ENCODE measurements around the gene ABCB6.
"Not testable (repeated sequence)": the region's sequence is repeated elsewhere in the genome, so short reads cannot be mapped to it uniquely, and the experiment has no call there.

The ABCB6 gene

DNA sequence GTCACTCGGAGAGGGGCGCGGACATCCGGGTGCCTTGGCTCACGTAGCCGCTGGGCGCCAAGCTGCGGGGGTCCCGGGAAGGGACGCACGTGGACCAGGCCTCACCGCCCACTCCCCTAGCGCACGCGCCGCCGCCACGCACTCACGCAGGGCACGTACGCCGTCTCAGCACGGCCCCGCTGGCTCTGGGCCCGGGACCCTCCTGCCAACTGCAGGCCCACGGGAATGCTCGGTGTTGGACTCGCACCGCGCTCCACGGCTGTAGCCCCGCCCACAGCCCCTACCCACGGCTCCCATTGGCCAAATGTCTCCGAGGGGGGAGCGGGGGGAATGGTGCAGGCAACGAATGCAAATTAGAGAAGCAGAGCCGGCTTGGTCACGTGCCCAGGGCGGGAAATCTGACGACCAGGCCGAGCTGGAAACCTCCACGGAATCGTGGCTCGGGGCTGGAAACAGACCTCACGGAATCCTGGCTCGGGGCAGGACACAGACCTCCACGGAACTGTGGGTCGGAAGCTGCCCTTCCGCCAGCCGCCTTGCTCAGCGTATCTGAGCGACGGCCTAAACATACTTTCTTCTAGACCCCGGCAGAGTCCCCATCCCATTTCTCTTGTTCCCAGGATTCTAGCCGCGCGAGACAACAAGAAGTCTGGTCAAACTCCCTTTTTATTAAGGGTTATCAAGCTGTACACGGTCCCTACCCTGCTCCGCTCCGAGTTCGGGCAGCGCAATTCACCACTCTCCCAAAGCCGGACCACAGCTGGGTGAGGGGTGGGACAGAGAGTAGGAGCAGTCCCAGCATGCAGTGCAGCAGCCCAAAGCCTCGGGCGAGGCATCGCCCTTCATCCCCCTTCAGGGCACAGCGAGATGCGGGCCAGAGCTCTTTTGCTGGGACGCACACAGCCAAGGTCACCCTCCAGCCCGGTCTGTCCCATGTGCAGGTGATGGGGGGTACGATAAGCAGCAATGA is at the start of gene ABCB6:
ABCB6 (minus strand) TSS at position 227 of the 970 bp plus-strand sequence. CDS start 285 bp downstream, outside the sequence.
- peak; percentile 98 for DNase-seq (ENCODE audit: low spot score)

DNA sequence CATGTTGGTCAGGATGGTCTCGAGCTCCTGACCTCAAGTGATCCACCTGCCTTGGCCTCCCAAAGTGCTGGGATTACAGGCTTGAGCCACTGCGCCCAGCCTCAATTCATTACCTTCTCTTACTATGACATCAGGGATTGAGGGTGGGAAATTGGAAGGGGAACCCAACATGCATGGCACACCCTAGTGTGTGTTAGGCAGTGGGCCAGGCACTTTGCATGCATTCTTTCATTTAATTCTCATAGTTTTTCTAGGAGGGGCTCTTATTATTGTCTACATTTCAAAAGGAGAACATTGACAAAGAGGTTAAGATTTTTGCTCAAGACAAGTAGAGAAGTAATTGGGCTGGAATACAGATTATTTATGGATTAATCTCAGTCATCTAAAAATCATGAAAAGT is 49.5 kb upstream of the ABCB6 start:
- DNase-seq (ENCODE audit: low spot score) = no peak

DNA sequence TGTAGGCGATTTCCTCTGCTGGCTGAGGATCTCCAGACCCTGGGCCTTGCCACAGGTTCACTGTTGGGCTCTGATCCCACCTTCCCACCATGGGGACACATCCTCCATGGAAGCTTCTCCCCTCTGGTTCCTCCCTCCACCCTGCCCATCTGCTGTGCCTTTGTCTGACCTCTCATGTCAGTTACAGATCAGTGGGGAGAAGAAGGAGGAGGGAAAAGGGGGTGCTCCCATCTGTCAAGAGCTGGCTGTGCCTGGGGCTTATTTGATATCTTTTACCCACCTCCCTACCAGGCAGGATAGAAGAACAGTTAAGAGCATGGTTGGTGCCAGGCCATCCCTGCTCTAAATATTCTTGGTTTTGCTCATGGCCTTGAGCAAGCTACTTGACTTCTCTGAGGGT is 48.1 kb upstream of the ABCB6 start:
- DNase-seq (ENCODE audit: low spot score) = no peak

DNA sequence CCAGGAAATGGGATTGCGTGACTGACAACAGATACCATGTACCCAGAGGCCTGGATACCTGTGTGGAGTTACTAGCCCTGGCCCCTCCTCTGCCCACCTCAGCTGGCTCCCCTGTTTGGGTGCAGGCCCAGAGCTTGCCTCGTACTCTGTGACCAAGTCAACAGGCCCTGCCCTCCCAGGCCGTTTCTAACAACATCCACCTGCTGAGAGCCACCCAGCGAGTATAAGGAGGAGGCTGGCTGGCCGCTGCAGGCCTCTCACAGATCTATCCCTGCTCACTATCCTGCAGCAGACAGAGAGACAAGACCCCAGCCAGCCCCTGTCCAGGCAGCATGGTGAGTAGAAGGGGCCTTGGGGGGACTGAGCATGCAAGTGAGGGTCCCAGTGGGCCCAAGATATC is 47.5 kb upstream of the ABCB6 start:
- DNase-seq (ENCODE audit: low spot score) = no peak

DNA sequence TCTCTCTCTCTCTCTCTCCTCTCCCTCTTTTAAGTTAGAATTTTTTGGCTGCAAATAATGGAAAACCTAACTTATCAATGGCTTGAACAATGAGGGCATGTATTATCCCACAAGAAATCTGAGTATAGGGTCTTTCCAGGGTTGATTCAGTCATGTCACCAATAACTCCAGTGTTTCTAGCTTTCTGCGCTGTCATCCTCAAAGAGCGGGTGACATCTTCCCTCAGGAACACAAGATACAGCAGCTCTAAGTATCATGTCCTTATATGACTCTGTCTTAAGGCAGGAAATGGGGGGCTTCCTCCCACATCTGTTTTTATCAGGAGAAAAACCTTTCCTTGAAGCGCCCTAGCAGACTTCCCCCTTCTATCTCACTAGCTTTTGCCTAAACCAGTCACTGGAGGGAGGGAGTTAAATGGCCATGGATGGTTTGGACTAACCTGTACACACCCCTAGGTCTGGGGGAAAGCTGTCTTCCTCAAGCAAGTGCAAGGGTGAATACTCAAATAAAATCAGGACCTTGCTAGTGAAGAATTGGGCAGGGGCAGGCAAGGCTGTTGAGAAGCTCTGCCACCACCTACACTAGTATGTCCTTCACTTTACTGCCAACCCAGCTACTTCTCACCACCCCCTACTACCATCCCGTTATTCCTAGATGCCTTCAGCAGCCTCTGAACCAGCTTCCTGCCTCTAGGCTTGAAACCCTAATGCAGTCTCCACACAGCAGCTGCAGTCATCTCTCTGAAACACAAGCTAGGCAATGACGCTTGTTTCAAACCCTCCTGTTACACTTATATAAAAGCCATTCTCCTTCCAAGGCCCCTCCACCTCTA is 42.5 kb upstream of the ABCB6 start:
- no peak for DNase-seq (ENCODE audit: low spot score)

DNA sequence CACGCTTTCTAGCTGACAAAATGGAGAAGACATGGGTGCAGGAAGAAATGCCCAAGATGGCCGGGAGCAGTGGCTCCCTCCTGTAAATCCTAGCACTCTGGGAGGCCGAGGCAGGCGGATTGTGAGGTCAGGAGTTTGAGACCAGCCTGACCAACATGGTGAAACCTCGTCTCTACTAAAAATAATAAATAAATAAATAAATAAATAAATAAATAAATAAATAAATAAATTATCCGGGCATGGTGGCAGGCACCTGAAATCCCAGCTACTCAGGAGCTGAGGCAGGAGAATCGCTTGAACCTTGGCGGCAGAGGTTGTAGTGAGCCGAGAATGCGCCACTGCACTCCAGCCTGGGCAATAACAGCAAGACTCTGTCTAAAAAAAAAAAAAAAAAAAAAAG is 40.2 kb upstream of the ABCB6 start:
- DNase-seq (ENCODE audit: low spot score) = not testable (repeated sequence)

DNA sequence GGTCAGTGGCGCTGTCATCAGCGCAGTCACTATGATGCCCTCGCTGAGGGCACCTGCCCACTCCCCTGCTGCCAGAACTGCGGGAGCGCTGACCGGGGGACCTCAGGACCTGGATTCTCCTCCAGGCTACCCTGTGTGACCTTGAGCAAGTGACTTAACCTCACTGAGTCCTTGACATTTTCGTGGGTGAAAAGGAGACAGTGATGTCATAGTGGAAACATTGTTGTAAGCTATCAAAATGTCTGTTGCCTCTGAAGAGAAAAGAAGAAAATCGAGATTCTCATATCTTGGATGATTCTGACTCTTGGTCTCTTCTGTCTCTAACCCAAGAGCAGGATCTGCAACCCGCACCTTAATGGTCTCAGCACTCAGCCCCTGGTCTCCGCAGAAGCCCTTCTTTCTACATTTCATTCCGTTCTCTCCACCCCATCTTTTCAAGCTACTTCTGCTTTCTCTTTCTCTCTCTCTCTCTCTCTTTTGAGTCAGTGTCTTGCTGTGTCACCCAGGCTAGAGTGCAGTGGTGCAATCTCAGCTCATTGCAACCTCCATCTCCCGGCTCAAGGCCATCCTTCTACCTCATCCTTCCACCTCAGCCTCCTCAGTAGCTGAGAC is 35.9 kb upstream of the ABCB6 start:
- no peak for DNase-seq (ENCODE audit: low spot score)

DNA sequence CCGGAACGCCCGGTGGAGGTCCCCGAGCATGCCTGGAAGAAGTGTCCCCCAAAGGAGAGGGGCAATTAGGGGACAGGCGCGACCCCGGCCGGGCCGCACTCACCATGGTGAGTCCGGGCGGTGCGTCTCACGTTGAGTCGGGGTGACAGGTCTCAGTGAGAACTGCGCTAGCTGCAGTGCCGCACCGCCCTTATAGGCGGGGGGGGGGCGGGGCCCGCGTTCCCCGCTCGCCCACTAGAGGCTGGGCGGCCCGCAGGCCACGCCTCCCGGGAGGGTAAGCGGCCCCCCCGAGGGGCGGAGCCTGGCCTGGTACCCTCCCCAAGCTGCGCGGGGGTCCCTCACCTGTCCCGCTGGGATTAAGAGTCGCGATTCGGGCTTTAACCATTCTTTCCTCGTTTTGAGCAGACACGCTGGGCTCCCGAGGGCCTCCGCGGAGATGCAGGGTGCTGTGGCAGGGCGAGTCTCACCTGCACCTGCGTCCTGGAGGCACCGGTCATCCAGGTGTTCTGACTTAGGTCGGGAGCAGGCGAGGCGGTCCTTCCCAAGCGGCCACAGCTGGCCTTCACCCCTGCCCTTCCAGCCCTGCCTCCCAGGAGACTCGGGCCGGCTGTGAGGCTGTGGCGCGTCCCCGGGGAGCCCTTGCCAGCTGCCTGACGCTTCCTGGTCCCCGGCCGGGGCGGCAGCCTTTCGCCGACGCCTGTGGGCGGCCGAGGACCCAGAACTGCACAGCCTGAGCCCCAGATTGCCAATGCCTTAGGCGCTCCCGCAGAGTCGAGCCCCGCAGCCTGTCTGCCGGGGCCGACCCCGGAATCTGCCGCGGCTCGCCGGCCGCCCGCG is 35.2 kb upstream of the ABCB6 start, which contains the start of gene TUBA4A:
TUBA4A (minus strand) TSS at position 166 of the 837 bp plus-strand sequence; CDS start at position 106, 60 bp downstream.
- peak; percentile 92 for DNase-seq (ENCODE audit: low spot score)

DNA sequence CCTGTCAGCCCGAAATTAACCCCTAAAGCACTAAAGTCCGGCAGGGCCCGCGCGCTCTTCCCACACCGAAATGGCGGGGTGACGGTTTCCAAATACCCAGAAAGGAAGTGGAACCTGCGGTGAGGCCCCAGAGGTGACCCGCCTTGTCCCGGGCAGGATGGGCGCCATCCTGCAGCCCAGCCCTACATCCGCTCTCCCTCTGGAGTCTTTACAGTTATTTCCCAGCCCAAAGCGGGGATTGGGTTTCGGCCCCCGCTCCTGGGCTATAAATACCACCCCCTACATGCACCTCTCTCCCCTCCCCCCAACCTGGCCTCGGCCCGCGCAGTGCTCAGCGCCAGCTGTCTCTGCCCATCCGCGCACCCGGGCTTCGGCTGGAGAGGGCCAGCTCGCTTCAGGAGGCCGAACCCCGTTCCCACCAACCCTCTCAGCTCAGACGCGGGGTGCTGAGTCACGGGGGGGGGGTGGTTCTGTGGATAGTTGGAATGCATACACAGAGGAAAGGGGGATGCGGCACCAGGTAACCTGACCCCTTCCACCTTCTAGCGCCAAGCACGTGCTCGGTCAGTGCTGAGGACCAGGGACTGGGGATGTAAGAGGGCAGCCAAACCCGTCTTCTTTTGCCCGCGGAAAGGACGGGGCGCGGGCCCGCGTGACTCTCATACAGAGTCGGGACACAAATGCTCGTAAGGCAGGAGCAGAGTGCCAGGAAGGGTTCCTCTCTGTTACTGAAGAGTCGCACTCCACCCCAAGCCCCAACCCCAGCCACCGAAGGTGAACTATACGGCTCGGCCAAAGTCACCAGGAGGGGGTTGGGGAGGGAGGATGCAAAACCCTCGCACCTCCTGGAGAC is 34.4 kb upstream of the ABCB6 start, which contains the start of gene TUBA4B:
TUBA4B (plus strand) TSS at position 344 of the 853 bp plus-strand sequence; CDS start at position 509, 165 bp downstream.
- DNase-seq (ENCODE audit: low spot score) = no peak

DNA sequence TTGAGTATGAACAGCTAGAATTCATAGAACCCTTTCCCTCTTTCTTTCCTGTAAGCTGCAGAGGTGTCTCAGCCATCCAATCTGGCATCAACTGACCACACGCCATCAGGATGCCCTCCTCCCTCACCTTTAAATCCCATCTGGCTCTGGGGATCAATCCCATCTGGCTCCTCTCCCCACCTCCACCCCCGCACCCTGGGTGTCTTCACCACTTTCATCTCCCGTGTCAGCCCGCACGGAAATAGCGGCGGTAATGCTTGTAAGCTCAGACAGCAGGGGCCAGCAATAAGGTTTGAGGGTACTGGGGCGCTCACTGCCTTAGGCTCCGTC is 33.8 kb upstream of the ABCB6 start:
- DNase-seq (ENCODE audit: low spot score) = no peak

DNA sequence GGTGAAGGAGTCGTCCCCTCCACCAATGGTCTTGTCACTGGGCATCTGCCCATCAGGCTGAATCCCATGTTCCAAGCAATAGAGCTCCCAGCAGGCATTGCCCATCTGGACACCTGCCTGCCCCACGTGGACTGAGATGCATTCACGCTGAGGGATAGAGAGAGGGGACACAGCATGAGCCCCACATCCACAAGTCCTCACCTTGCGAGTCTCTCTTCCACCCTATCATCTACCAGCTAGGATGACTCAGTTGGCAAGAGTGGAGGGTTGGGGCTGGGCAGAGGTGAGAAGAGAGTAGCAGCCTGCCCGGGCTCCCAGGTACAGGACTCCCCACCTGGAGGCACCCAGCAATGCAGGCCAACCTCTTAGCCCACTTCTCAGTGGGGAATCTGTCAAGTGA is 33.3 kb upstream of the ABCB6 start:
- no peak for DNase-seq (ENCODE audit: low spot score)

DNA sequence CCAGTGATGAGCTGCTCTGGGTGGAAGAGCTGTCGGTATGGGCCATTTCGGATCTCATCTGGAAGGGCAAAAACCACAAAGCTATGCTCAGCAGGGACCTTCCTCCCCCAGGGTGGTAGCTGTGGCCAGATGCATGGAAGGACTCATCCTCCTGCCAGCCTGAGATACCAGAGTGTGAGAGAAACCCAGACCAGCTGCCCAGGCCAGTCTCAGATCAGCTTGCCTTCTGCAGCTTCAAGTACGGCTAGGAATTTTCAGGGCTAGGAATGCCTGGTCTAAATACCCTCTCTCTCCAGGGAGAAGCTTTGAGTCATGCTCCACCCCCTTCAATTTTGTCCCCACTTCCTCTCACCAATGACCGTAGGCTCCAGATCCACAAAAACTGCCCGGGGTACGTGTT is 32.9 kb upstream of the ABCB6 start:
- DNase-seq (ENCODE audit: low spot score) = no peak

DNA sequence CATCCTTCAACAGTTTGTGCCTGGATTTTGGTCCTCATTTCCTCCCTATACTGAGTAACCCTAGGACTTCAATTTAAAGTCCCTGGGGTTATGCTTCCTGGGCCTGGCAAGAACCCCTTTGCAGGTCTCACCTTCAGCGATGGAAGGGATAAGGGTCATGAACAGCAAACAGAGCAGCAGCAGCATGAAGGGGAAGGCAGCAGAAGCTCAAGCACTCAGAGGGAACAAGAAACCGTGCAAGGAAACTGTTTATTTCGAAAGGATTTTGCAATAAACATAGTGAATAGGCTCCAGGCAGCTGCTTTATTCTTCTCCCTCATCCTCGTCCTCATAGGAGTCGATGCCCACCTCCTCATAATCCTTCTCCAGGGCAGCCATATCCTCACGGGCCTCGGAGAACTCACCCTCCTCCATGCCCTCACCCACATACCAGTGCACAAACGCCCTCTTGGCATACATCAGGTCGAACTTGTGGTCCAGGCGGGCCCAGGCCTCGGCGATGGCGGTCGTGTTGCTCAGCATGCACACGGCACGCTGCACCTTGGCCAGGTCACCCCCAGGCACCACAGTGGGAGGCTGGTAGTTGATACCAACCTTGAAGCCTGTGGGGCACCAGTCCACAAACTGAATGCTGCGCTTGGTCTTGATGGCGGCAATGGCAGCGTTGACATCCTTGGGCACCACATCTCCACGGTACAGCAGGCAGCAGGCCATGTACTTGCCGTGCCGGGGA is 31.5 kb upstream of the ABCB6 start:
- DNase-seq (ENCODE audit: low spot score) = no peak

DNA sequence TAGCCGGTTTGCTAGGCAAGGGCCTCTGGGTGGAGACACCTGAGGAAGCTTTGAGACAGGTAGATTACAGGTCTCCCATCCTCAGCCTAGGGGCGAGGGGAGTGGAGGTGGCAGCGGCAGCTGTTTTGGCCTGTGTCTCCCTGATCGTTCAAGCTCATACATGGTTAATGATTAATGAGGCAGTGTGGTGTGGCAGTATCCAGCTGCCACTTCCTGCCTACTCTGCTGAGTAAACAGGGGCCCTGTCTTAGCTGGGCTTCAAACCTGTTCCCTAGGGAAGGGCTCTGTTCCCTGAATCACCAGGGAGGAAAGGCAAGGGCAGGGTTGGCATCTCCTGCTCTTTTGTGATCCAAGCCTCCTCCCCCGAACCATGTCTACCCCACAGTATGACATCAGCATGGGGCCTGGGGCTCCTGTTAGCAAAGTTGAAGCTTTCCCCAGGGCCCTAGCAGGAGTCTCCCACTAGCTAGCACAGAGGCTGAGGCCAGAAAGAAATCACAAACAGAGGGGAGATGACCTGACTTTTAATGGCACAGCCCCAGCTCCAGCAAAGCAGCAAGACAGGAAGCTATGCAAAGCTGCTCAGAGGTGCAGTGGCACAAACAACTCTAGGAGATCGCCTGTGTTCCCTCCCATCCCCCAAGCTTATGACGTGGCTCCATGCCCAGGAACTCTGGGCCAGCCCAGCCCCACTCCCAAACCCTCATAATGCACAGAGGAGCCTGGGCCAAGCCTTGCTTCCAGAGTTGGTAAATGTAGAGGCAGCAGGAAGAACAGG is 30.6 kb upstream of the ABCB6 start:
- peak; percentile 89 for DNase-seq (ENCODE audit: low spot score)

DNA sequence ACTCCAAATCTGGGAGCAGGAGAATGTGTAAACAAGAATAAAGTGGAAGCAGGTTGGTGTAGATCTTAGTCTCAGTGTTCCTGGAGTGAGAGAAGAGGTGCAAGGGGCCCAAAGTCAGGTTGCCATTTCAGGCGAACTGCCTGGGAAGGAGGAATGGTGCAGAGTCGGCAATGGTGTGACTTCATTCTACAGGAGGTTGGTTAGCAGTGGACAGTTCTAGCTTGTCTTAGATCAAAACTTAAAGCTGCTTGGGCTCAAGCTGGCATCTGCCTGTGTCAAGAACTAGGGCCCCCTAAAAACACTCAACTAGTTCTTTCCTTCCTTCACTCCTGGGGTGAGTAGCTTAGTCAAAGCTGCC is 30.1 kb upstream of the ABCB6 start:
- no peak for DNase-seq (ENCODE audit: low spot score)

DNA sequence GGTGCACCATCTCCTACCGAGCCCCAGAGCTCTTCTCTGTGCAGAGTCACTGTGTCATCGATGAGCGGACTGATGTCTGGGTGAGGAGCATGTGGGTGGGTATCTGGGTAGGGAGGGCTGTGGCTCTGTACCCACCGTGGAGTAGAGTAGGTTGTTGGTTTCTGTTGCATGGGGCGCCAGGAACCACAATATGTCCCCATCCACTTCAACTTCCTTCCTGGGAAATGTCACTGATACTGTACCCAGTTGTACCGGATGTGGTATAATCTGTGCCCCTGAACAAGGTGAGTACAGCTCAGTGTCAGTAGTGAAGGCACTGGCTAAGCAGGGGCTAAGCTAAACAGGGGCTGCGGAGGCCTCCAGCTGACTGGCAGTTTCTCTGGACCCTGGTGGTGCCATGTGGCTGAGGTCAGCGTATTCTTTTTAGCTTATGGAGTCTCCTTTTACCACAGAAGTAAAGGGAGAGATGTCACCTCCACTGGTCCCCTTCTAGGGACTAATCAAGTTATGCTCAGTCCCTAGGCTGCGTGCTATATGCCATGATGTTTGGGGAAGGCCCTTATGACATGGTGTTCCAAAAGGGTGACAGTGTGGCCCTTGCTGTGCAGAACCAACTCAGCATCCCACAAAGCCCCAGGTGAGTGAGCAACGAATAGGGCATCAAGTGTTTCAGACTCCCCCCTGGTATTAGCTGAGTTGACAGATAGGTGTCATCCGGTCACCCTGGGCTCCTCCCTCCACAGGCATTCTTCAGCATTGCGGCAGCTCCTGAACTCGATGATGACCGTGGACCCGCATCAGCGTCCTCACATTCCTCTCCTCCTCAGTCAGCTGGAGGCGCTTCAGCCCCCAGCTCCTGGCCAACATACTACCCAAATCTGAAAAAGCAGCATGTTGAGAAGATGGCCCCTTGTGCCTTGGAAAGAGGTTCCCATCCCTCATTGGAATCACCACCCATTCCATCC is 29.2 kb upstream of the ABCB6 start:
- no peak for DNase-seq (ENCODE audit: low spot score)

DNA sequence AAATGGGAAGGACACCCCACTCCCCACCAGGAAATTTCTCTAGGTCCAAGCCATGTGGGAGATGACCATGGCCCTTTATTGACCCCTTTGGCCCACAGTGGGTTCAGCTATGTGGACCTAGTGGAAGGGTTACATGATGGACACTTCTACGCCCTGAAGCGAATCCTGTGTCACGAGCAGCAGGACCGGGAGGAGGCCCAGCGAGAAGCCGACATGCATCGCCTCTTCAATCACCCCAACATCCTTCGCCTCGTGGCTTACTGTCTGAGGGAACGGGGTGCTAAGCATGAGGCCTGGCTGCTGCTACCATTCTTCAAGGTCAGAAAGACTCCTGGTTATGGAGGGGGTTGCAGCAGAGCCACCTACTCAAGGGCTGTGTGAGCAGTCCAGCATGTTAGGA is 27.8 kb upstream of the ABCB6 start:
- no peak for DNase-seq (ENCODE audit: low spot score)

DNA sequence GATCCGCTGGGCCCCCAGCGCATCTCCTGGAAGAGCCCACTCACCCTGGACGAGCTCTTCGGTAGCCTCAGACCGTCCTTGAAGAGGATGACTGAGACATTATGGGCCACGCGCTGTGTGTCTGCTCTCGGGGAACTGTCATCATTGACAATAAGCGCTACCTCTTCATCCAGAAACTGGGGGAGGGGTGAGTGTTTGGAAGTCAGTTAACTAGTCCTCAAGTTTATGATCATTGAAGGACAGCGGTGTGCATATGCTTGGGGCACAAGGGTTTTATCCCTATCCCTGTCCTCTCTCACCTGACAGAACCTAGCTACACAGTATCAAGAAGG is 27.1 kb upstream of the ABCB6 start:
- DNase-seq (ENCODE audit: low spot score) = no peak

All from HuH-7 (cell line).